Right forelimb (tissue), 1 donor: Measurements from ENCODE around the gene ELAPOR1.

ENCODE experiments used
- DNase-seq: peaks from one replicate; pipeline ENCODE4 v3.0.0-alpha.2; 2018

The ELAPOR1 gene

GRCh38 chr1:109099938-109100773 lies 13.8 kb upstream of the ELAPOR1 start:
- peak; percentile 97 for DNase-seq

- DNase-seq, result no peak
Measured at GRCh38 chr1:109104364-109105151, 9.4 kb upstream of the ELAPOR1 start.

- no peak for DNase-seq
Measured at GRCh38 chr1:109105881-109106280, 8.0 kb upstream of the ELAPOR1 start.

- no peak for DNase-seq
Measured at GRCh38 chr1:109107785-109108184, 6.1 kb upstream of the ELAPOR1 start.

- no peak for DNase-seq
Measured at GRCh38 chr1:109109906-109110305, 4.0 kb upstream of the ELAPOR1 start.

GRCh38 chr1:109111386-109112055 lies 2.4 kb upstream of the ELAPOR1 start:
- no peak for DNase-seq

GRCh38 chr1:109112056-109112651 lies 1.8 kb upstream of the ELAPOR1 start:
- no peak for DNase-seq

- peak; percentile 89 for DNase-seq
Measured at GRCh38 chr1:109112652-109113285, 1.1 kb upstream of the ELAPOR1 start.

GRCh38 chr1:109114342-109114674 lies 393 bp downstream of the ELAPOR1 start:
- DNase-seq, result no peak

- no peak for DNase-seq
Measured at GRCh38 chr1:109115685-109116084, 1.8 kb downstream of the ELAPOR1 start.

- no peak for DNase-seq
Measured at GRCh38 chr1:109116286-109116685, 2.4 kb downstream of the ELAPOR1 start.

- no peak for DNase-seq
Measured at GRCh38 chr1:109118089-109118488, 4.2 kb downstream of the ELAPOR1 start.

GRCh38 chr1:109120356-109120755 lies 6.4 kb downstream of the ELAPOR1 start:
- DNase-seq, result no peak

- no peak for DNase-seq
Measured at GRCh38 chr1:109131059-109131458, 17.1 kb downstream of the ELAPOR1 start.

- DNase-seq, result no peak
Measured at GRCh38 chr1:109131800-109132199, 17.9 kb downstream of the ELAPOR1 start.

- no peak for DNase-seq
Measured at GRCh38 chr1:109133002-109133706, 19.2 kb downstream of the ELAPOR1 start.

GRCh38 chr1:109133815-109134214 lies 19.9 kb downstream of the ELAPOR1 start:
- DNase-seq, result no peak

GRCh38 chr1:109134423-109134822 lies 20.5 kb downstream of the ELAPOR1 start:
- no peak for DNase-seq

- DNase-seq, result no peak
Measured at GRCh38 chr1:109135940-109136339, 22.0 kb downstream of the ELAPOR1 start.

- DNase-seq, result no peak
Measured at GRCh38 chr1:109136766-109137165, 22.9 kb downstream of the ELAPOR1 start.

- no peak for DNase-seq
Measured at GRCh38 chr1:109137958-109138357, 24.0 kb downstream of the ELAPOR1 start.

GRCh38 chr1:109138358-109138757 lies 24.4 kb downstream of the ELAPOR1 start:
- DNase-seq, result no peak
